Liver (tissue), 9 donors: ENCODE data around the gene CDA. TPM values are rescaled to one million over a fixed set of nuclear protein-coding genes. Genes with fewer than 3 reads are reported as not detected.

Experiments
- DNase-seq: peaks from one replicate; pipeline ENCODE4 v3.0.0-alpha.2; 2017; ENCODE audit warnings: low spot score
- H3K27ac ChIP-seq, 2 donors: one replicate each; pipeline ENCODE4 v1.7.0; 2013; ENCODE audit warnings: inconsistent platforms in 2 of 2, low read length in 2 of 2, control low read depth in 1 of 2, low read depth in 1 of 2, mild to moderate bottlenecking in 1 of 2
- H3K27me3 ChIP-seq, 4 donors: one replicate each; pipeline versions ENCODE4 v1.6.1 to v1.7.0; 2013; ENCODE audit warnings: low read length in 3 of 4, inconsistent platforms in 1 of 4, mild to moderate bottlenecking in 1 of 4, moderate library complexity in 1 of 4; ENCODE audit not compliant: control insufficient read depth in 4 of 4, insufficient read depth in 4 of 4
- H3K36me3 ChIP-seq, 4 donors: one replicate each; pipeline versions ENCODE4 v1.6.1 to v1.7.0; 2013; ENCODE audit warnings: low read length in 3 of 4, mild to moderate bottlenecking in 3 of 4, low read depth in 1 of 4, moderate library complexity in 1 of 4; ENCODE audit not compliant: control insufficient read depth in 4 of 4, insufficient read depth in 3 of 4
- H3K4me1 ChIP-seq, 4 donors: one replicate each; pipeline versions ENCODE4 v1.6.1 to v1.7.0; 2013; ENCODE audit warnings: low read length in 3 of 4, mild to moderate bottlenecking in 3 of 4, moderate library complexity in 1 of 4; ENCODE audit not compliant: control insufficient read depth in 4 of 4, insufficient read depth in 4 of 4
- H3K4me3 ChIP-seq, 3 donors: one replicate each; pipeline versions ENCODE4 v1.6.1 to v1.7.0; 2013; ENCODE audit warnings: low read length in 3 of 3, control low read depth in 1 of 3, low read depth in 1 of 3, mild to moderate bottlenecking in 1 of 3
- H3K9ac ChIP-seq, 2 donors: one replicate each; pipeline ENCODE4 v1.7.0; 2013; ENCODE audit warnings: low read length in 2 of 2, mild to moderate bottlenecking in 2 of 2, moderate library complexity in 2 of 2, control low read depth in 1 of 2, low read depth in 1 of 2
- H3K9me3 ChIP-seq, 4 donors: one replicate each; pipeline versions ENCODE4 v1.6.1 to v1.7.0; 2013; ENCODE audit warnings: low read length in 3 of 4; ENCODE audit not compliant: control insufficient read depth in 4 of 4
- CTCF ChIP-seq: fragments of 150-350 bp; IDR thresholded peaks from 2 replicates; pipeline ENCODE4 v1.5.1; 2017; ENCODE audit warnings: improper control_type of control experiment, low read depth, low read length; ENCODE audit not compliant: missing input control
- EGR1 ChIP-seq, 2 donors: IDR thresholded peaks; 2 replicates each; pipeline ENCODE4 v1.6.1; 2016 to 2018; ENCODE audit warnings: antibody characterized with exemption in 2 of 2, low read depth in 2 of 2
- FOXA1 ChIP-seq: IDR thresholded peaks from 2 replicates; pipeline ENCODE4 v1.6.1; 2016; ENCODE audit warnings: antibody characterized with exemption
- FOXA2 ChIP-seq: IDR thresholded peaks from 2 replicates; pipeline ENCODE4 v1.6.1; 2016; ENCODE audit warnings: antibody characterized with exemption
- GABPA ChIP-seq, 2 donors: IDR thresholded peaks in 1 of 2; conservative IDR thresholded peaks in 1 of 2; 2 replicates each; pipeline ENCODE4 v1.6.1; 2016; ENCODE audit warnings: antibody characterized with exemption in 2 of 2, mild to moderate bottlenecking in 1 of 2, moderate library complexity in 1 of 2
- HNF4G ChIP-seq: IDR thresholded peaks from 2 replicates; pipeline ENCODE4 v1.6.1; 2016; ENCODE audit warnings: antibody characterized with exemption
- JUND ChIP-seq, 2 donors: IDR thresholded peaks; 2 replicates each; pipeline ENCODE4 v1.6.1; 2016; ENCODE audit warnings: antibody characterized with exemption in 2 of 2
- MAX ChIP-seq: IDR thresholded peaks from 2 replicates; pipeline ENCODE4 v1.6.1; 2016; ENCODE audit warnings: antibody characterized with exemption
- RAD21 ChIP-seq, 2 donors: IDR thresholded peaks; 2 replicates each; pipeline ENCODE4 v1.6.1; 2016; ENCODE audit warnings: antibody characterized with exemption in 2 of 2, mild to moderate bottlenecking in 2 of 2
- REST ChIP-seq: IDR thresholded peaks from 2 replicates; pipeline ENCODE4 v1.6.1; 2016; ENCODE audit warnings: antibody characterized with exemption, mild to moderate bottlenecking
- RXRA ChIP-seq, 2 donors: IDR thresholded peaks; 2 replicates each; pipeline ENCODE4 v1.6.1; 2017 to 2018; ENCODE audit warnings: antibody characterized with exemption in 2 of 2, mild to moderate bottlenecking in 1 of 2
- SP1 ChIP-seq: IDR thresholded peaks from 2 replicates; pipeline ENCODE4 v1.6.1; 2018; ENCODE audit warnings: antibody characterized with exemption, mild to moderate bottlenecking
- TAF1 ChIP-seq: conservative IDR thresholded peaks from 2 replicates; pipeline ENCODE4 v1.6.1; 2016; ENCODE audit warnings: antibody characterized with exemption, mild to moderate bottlenecking
- YY1 ChIP-seq: IDR thresholded peaks from 2 replicates; pipeline ENCODE4 v1.6.1; 2016; ENCODE audit warnings: antibody characterized with exemption, mild to moderate bottlenecking
- ZBTB33 ChIP-seq: IDR thresholded peaks from 2 replicates; pipeline ENCODE4 v1.6.1; 2016; ENCODE audit warnings: antibody characterized with exemption
- WGBS: extraction: QIAGEN DNeasy Blood & Tissue Kit; methylation state at CpG from one replicate; pipeline ENCODE4 v1.1.7; 2013; 5-methylcytosine and 5-hydroxymethylcytosine counted together
- polyA plus RNA-seq, 2 donors: library from polyadenylated mRNA; stranded (reverse) in 1 of 2; unstranded in 1 of 2; fragments of 200-250 nt in 1 of 2; fragments of >200 nt in 1 of 2; fragmentation: Nextera tagmentation in 1 of 2; extraction: Ambion mirVana in 1 of 2; gene quantifications; one replicate each; pipeline versions ENCODE4 v1.2.1 to v1.2.3, GENCODE V29; 2013 to 2015
- total RNA-seq, 2 donors: library from RNA; depleted of rRNA; stranded (reverse); fragments of >200 nt; gene quantifications; one replicate each; pipeline ENCODE4 v1.2.3, GENCODE V29; 2014
- donor health status: healthy.
- donor health status: healthy.
- donor health status: healthy.
- donor health status: healthy.
- donor health status: healthy.

Gene CDA
- total and polyA plus RNA-seq, 4 donors = 0.42 to 38.9 (median 16.9) TPM

GRCh38 chr1:20636785-20637347 is 48.0 kb downstream of the CDA start:
- H3K9ac ChIP-seq = no peak overlapping the region
- no peak for DNase-seq
- H3K4me3 ChIP-seq = no peak overlapping the region
- TF ChIP-seq SP1 = no peak
- no peak for TF ChIP-seq CTCF
- no peak for TF ChIP-seq EGR1 (IDR thresholded peaks at IDR 0.05; ENCODE audit: low read depth in 2 of 2)
- no peak for TF ChIP-seq JUND (IDR thresholded peaks at IDR 0.05)
- no peak for TF ChIP-seq RXRA (IDR thresholded peaks at IDR 0.05)
- TF ChIP-seq REST = no peak
- TF ChIP-seq YY1 = no peak
- TF ChIP-seq ZBTB33 = no peak
- TF ChIP-seq HNF4G = no peak
- no peak for TF ChIP-seq TAF1
- TF ChIP-seq GABPA (IDR thresholded peaks at IDR 0.05 in 1 of 2, conservative IDR thresholded peaks at IDR 0.05 in 1 of 2) = no peak
- no peak for TF ChIP-seq FOXA2
- TF ChIP-seq RAD21 (IDR thresholded peaks at IDR 0.05) = no peak
- no peak for TF ChIP-seq FOXA1
- no peak for TF ChIP-seq MAX
- H3K9me3 ChIP-seq = no peaks in the 10 kb centered on the region
- H3K27ac ChIP-seq = no peak overlapping the region
- H3K36me3 ChIP-seq = peaks cover 6 to 37% (median 28%) of the 10 kb centered on the region in 4 donors
- WGBS = 90% methylated on average over 8 of the region's 8 CpGs
- peaks cover 9 to 18% (median 15%) of the 10 kb centered on the region in 4 donors for H3K4me1 ChIP-seq
- no peaks in the 10 kb centered on the region for H3K27me3 ChIP-seq

- Histone ChIP-seq H3K36me3 (peaks cover 10 to 58% (median 44%) of the 10 kb centered on the region in 4 donors), H3K4me3 (no peak overlapping the region), H3K4me1 (no peaks in the 10 kb centered on the region), H3K27ac (no peak overlapping the region), H3K9ac (no peak overlapping the region), H3K9me3 (no peaks in the 10 kb centered on the region), H3K27me3 (no peaks in the 10 kb centered on the region)
- peak; percentile 62 for DNase-seq
- WGBS = 36% methylated on average over 6 of the region's 6 CpGs
- TF ChIP-seq JUND (IDR thresholded peaks at IDR 0.05) (no peak), RAD21 (IDR thresholded peaks at IDR 0.05) (peak; percentile 88 to 91), CTCF (peak; percentile 81)
These were observed 51.3 kb downstream of the CDA start for GRCh38 chr1:20640183-20640597.
